ENCODE measurements around the gene STMN3. TPM values are rescaled to one million over a fixed set of nuclear protein-coding genes. Genes with fewer than 3 reads are reported as not detected.

The STMN3 gene
- total RNA-seq, 2 donors from 2014 or later: 2.5 to 5.3 TPM

GRCh38 chr20:63687419-63688178 is 34.4 kb upstream of the STMN3 start:
- Histone ChIP-seq H3K4me3 (no peak overlapping the region), H3K36me3 (no peaks in the 10 kb centered on the region), H3K27ac (peak overlapping the region; percentile 82), H3K27me3 (no peaks in the 10 kb centered on the region), H3K9ac (ENCODE audit: low read depth in 2 of 2, low read length in 2 of 2) (peak overlapping the region; percentile 35 to 41), H3K4me1 (peaks cover 33% of the 10 kb centered on the region), H3K9me3 (no peaks in the 10 kb centered on the region)
- intact Hi-C loops (cut with DNase I): no loop called here
- DNase-seq: no peak
- TF ChIP-seq, protein P1, sequence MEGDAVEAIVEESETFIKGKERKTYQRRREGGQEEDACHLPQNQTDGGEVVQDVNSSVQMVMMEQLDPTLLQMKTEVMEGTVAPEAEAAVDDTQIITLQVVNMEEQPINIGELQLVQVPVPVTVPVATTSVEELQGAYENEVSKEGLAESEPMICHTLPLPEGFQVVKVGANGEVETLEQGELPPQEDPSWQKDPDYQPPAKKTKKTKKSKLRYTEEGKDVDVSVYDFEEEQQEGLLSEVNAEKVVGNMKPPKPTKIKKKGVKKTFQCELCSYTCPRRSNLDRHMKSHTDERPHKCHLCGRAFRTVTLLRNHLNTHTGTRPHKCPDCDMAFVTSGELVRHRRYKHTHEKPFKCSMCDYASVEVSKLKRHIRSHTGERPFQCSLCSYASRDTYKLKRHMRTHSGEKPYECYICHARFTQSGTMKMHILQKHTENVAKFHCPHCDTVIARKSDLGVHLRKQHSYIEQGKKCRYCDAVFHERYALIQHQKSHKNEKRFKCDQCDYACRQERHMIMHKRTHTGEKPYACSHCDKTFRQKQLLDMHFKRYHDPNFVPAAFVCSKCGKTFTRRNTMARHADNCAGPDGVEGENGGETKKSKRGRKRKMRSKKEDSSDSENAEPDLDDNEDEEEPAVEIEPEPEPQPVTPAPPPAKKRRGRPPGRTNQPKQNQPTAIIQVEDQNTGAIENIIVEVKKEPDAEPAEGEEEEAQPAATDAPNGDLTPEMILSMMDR (IDR thresholded peaks at IDR 0.05): no peak

DNA sequence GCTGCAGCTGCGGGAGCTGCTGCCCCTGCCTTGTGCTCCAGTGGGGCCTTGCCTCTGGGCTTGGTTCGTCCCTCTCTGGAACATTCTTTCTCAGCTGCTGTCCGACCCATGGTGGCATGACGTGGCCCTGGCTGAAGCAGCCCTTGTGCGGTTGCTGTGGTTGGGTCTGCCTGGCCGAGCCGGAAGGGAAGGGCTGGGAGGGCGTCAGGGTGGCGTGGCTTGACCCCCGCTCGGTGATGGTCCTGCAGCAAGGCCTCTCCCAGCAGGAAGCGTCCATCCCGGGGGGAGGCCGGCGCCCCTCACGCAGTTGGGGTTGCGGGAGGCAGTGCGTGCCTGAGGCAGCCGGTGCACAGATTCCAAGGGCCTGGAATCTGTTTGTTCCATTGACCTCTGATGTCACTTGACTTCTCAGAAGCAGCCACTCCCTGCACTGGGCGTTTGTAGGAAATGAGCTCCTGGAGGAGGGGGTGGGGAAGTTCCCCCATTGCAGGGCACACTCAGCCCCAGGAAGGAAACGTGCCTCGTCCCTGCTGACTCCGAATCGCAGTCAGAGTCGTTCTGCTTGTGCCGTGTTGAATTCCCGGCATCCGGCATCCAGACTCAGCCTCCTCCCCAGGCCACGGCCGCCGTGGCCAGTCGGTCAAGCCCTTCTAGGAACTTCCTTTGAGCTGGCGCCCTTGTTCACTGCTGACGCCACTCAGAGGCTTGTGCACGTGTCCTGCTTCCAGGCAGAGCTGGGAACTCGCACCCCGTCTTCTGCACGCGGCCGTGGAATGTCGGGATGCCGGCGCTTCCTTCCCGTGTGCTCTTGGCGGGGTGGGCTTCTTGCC is 33.5 kb upstream of the STMN3 start:
- intact Hi-C loops (cut with DNase I): no loop called here
- DNase-seq: peak; percentile 86
- Histone ChIP-seq H3K27ac (peak overlapping the region; percentile 82), H3K9me3 (no peaks in the 10 kb centered on the region), H3K27me3 (no peaks in the 10 kb centered on the region), H3K9ac (ENCODE audit: low read depth in 2 of 2, low read length in 2 of 2) (peak overlapping the region; percentile 20 to 35), H3K4me3 (no peak overlapping the region), H3K4me1 (peaks cover 27% of the 10 kb centered on the region), H3K36me3 (no peaks in the 10 kb centered on the region)
- TF ChIP-seq, protein P1 (IDR thresholded peaks at IDR 0.05): no peak

DNA sequence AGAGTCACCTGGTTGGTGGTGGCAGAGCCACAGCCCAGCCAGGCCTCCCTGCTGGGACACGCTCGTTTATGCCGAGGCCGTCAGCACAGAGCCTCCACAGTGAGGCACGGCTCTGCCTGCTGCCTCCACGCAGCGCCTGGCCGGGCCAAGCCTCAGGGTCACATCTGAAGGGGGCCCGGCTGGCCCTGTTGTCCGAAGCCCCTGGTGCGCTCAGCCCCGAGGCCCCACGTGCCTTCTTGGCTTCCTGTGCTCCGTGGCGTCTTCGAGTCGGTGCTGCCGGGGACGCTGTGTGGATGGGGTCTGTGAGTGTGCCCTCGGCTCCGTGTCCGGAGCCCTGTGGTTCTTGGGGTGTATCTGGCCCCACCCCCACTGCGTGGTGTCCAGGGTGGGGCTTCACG is 32.9 kb upstream of the STMN3 start:
- Histone ChIP-seq H3K27me3 (no peaks in the 10 kb centered on the region), H3K27ac (peak overlapping the region; percentile 82), H3K9ac (ENCODE audit: low read depth in 2 of 2, low read length in 2 of 2) (peak overlapping the region; percentile 20 to 35), H3K9me3 (no peaks in the 10 kb centered on the region), H3K4me3 (no peak overlapping the region), H3K36me3 (no peaks in the 10 kb centered on the region), H3K4me1 (peaks cover 21% of the 10 kb centered on the region)
- TF ChIP-seq, protein P1 (IDR thresholded peaks at IDR 0.05): no peak
- DNase-seq: no peak
- intact Hi-C loops (cut with DNase I): no loop called here

DNA sequence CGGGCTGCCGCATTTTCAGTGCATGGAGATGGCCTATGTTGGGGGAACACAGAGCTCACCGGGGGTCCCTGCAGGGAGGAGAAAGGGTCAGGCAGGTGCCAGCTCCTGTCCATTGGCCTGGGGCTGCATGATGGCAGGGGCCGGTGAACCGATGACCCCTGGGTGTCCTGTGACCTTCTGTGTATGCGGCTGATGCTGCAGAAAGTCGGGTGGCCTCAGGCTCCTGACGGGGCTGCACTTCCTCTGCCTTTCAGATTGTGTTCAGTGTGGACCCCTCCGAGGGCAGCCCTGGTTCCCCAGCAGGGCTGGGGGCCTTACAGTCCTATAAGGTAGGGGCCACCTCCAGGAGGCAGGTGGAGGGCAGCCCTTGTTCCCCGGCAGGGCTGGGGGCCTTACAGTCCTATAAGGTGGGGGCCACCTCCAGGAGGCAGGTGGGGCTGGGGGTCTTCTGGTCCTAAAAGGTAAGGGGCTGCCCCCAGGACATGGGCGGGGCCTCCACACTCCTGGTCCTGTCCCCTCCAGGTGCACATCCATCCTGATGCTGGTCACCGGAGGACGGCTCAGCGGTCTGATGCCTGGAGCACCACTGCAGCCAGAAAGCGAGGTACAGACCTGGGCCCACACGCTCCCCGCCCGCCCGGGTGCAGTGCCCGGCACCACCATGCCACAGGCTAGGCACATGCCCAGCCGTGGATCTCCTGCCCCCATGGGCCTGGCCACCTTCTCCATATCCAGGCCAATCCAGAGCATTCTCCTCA is 32.2 kb upstream of the STMN3 start:
- TF ChIP-seq, protein P1 (IDR thresholded peaks at IDR 0.05): no peak
- intact Hi-C loops (cut with DNase I): no loop called here
- peaks cover 18% of the 10 kb centered on the region for H3K4me1 ChIP-seq
- H3K9me3 ChIP-seq: no peaks in the 10 kb centered on the region
- H3K27ac ChIP-seq: peak overlapping the region; percentile 82
- H3K27me3 ChIP-seq: no peaks in the 10 kb centered on the region
- no peak overlapping the region for H3K4me3 ChIP-seq
- DNase-seq: no peak
- H3K9ac ChIP-seq (ENCODE audit: low read depth in 2 of 2, low read length in 2 of 2): peak overlapping the region; percentile 20 to 35
- no peaks in the 10 kb centered on the region for H3K36me3 ChIP-seq
